ENCODE data around the gene BCL2L1. TPM values are rescaled to one million over a fixed set of nuclear protein-coding genes. Genes with fewer than 3 reads are reported as not detected.
"Not testable (repeated sequence)": the region's sequence is repeated elsewhere in the genome, so short reads cannot be mapped to it uniquely, and the experiment has no call there.

Gene BCL2L1
- total RNA-seq, 2 experiments from 2014 or later: 64.2 to 88.8 TPM

DNA sequence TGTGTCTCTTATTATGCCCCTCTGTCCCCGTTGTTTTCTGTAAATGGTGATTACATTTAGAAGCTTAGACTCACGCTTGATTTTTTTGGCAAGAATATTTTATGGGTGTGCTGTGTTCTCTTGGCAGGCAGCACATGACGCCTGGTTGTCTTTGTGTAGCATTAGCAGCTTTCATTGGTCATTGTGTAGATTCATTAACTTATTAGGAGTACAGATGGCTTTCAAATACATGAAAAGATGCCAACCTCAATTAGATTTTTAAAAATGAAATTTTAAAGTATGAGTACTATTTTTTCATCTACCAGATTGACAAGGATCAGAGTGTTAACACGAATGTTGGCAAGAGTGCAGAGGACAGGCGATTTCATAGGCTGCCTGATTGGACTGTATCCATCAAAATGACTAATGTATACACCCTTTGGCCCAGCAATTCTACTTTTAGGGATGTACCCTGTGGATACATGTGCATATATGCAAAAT is 69.7 kb downstream of the BCL2L1 start:
- Histone ChIP-seq H3K79me2 (ENCODE audit: insufficient read depth, low read depth, low read length) (no peaks in the 10 kb centered on the region), H3K36me3 (ENCODE audit: insufficient read depth, low read length) (no peaks in the 10 kb centered on the region), H3K27ac (ENCODE audit: low read depth, low read length, poor library complexity, severe bottlenecking) (no peak overlapping the region), H4K20me1 (ENCODE audit: insufficient read depth, low read length) (no peaks in the 10 kb centered on the region), H3K9me3 (ENCODE audit: low read length) (no peaks in the 10 kb centered on the region), H3K9me2 (ENCODE audit: insufficient read depth, low read length) (no peaks in the 10 kb centered on the region), H3K4me1 (ENCODE audit: insufficient read depth, low read length, poor library complexity, severe bottlenecking) (peaks cover 4% of the 10 kb centered on the region), H3K4me3 (ENCODE audit: low read depth, low read length, poor library complexity, severe bottlenecking) (no peak overlapping the region), H3K4me2 (ENCODE audit: low read length) (no peak overlapping the region), H2AFZ (ENCODE audit: low read length) (no peak overlapping the region)
- DNase-seq (ENCODE audit: low spot score): no peak
- intact Hi-C loops (cut with micrococcal nuclease; ENCODE audit: unreplicated experiment): no loop called here
- CTCF ChIA-PET (ENCODE audit: unreplicated experiment): no interaction called here
- no TSS peak for BruUV-seq (replicated peaks)
- POLR2A ChIA-PET: interaction anchor here (0.9 kb wide), 1 partner anchor 65 kb away, joined by 3 read pairs; no protein-coding TSS in a partner anchor
- no peak for TF ChIP-seq EZH2phosphoT487 (IDR thresholded peaks at IDR 0.05; ENCODE audit: borderline replicate concordance, low read depth, low read length)
- TF ChIP-seq, protein P1, sequence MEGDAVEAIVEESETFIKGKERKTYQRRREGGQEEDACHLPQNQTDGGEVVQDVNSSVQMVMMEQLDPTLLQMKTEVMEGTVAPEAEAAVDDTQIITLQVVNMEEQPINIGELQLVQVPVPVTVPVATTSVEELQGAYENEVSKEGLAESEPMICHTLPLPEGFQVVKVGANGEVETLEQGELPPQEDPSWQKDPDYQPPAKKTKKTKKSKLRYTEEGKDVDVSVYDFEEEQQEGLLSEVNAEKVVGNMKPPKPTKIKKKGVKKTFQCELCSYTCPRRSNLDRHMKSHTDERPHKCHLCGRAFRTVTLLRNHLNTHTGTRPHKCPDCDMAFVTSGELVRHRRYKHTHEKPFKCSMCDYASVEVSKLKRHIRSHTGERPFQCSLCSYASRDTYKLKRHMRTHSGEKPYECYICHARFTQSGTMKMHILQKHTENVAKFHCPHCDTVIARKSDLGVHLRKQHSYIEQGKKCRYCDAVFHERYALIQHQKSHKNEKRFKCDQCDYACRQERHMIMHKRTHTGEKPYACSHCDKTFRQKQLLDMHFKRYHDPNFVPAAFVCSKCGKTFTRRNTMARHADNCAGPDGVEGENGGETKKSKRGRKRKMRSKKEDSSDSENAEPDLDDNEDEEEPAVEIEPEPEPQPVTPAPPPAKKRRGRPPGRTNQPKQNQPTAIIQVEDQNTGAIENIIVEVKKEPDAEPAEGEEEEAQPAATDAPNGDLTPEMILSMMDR (conservative IDR thresholded peaks at IDR 0.05; ENCODE audit: low read length): no peak

DNA sequence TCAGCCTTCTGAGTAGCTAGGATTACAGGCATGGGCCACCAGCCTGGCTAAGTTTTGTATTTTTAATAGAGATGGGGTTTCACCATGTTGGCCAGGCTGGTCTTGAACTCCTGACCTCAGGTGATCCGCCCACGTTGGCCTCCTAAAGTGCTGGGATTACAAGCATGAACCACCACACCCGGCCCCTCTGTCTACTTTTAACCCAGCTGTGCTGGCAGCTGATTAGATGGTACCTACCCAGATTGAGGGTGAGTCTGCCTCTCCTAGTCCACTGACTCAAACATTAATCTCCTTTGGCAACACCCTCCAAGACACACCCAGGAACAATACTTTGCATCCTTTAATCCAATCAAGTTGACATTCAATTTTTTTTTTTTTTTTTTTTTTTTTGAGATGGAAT is 74.6 kb downstream of the BCL2L1 start:
- intact Hi-C loops (cut with micrococcal nuclease; ENCODE audit: unreplicated experiment); DNase-seq (ENCODE audit: low spot score); H2AFZ ChIP-seq (ENCODE audit: low read length); H3K27ac ChIP-seq (ENCODE audit: low read depth, low read length, poor library complexity, severe bottlenecking); CTCF ChIA-PET (ENCODE audit: unreplicated experiment); H3K4me1 ChIP-seq (ENCODE audit: insufficient read depth, low read length, poor library complexity, severe bottlenecking); BruUV-seq (replicated peaks); H3K4me3 ChIP-seq (ENCODE audit: low read depth, low read length, poor library complexity, severe bottlenecking); H3K79me2 ChIP-seq (ENCODE audit: insufficient read depth, low read depth, low read length); POLR2A ChIA-PET; H4K20me1 ChIP-seq (ENCODE audit: insufficient read depth, low read length); H3K9me2 ChIP-seq (ENCODE audit: insufficient read depth, low read length); H3K36me3 ChIP-seq (ENCODE audit: insufficient read depth, low read length); H3K4me2 ChIP-seq (ENCODE audit: low read length); H3K9me3 ChIP-seq (ENCODE audit: low read length): not testable (repeated sequence)

- no peak overlapping the region for H2AFZ ChIP-seq (ENCODE audit: low read length)
- CTCF ChIA-PET (ENCODE audit: unreplicated experiment): no interaction called here
- H3K4me2 ChIP-seq (ENCODE audit: low read length): no peak overlapping the region
- no peaks in the 10 kb centered on the region for H3K9me3 ChIP-seq (ENCODE audit: low read length)
- TF ChIP-seq, protein P1 (conservative IDR thresholded peaks at IDR 0.05; ENCODE audit: low read length): no peak
- TF ChIP-seq EZH2phosphoT487 (IDR thresholded peaks at IDR 0.05; ENCODE audit: borderline replicate concordance, low read depth, low read length): no peak
- no peaks in the 10 kb centered on the region for H3K36me3 ChIP-seq (ENCODE audit: insufficient read depth, low read length)
- no TSS peak for BruUV-seq (replicated peaks)
- H3K4me1 ChIP-seq (ENCODE audit: insufficient read depth, low read length, poor library complexity, severe bottlenecking): peaks cover 5% of the 10 kb centered on the region
- no peak overlapping the region for H3K4me3 ChIP-seq (ENCODE audit: low read depth, low read length, poor library complexity, severe bottlenecking)
- H3K79me2 ChIP-seq (ENCODE audit: insufficient read depth, low read depth, low read length): no peaks in the 10 kb centered on the region
- POLR2A ChIA-PET: interaction anchor here (0.5 kb wide), 1 partner anchor 99 kb away, joined by 3 read pairs; no protein-coding TSS in a partner anchor
- no peaks in the 10 kb centered on the region for H3K9me2 ChIP-seq (ENCODE audit: insufficient read depth, low read length)
- no peaks in the 10 kb centered on the region for H4K20me1 ChIP-seq (ENCODE audit: insufficient read depth, low read length)
- no peak for DNase-seq (ENCODE audit: low spot score)
- intact Hi-C loops (cut with micrococcal nuclease; ENCODE audit: unreplicated experiment): no loop called here
- H3K27ac ChIP-seq (ENCODE audit: low read depth, low read length, poor library complexity, severe bottlenecking): no peak overlapping the region
These were observed 78.0 kb downstream of the BCL2L1 start for GRCh38 chr20:31644701-31645100.

Measured in OCI-LY7 (cell line).